GM23338 (cell line): ENCODE results near the gene HECTD3. TPM values are rescaled to one million over a fixed set of nuclear protein-coding genes. Genes with fewer than 3 reads are reported as not detected.
"Not testable (repeated sequence)": the region's sequence is repeated elsewhere in the genome, so short reads cannot be mapped to it uniquely, and the experiment has no call there.

Experiments
- ATAC-seq: fragments of 200-7000 bp; cut with Tn5 transposase; 3 replicates; pipeline ENCODE4 v1.9.1; 2020
- DNase-seq: peaks from one replicate; pipeline ENCODE4 v3.0.0-alpha.2; 2015; ENCODE audit warnings: low spot score
- H2AFZ ChIP-seq: fragments of 200-600 bp; sonication (generic); 2 replicates; pipeline ENCODE4 v1.8.0; 2016; ENCODE audit warnings: antibody characterized with exemption, mild to moderate bottlenecking, moderate library complexity
- H3F3A ChIP-seq: fragments of 200-600 bp; sonication (generic); replicated peaks from 2 replicates; pipeline ENCODE4 v1.8.0; 2017; ENCODE audit warnings: antibody characterized with exemption, mixed run types, low read depth
- H3K27ac ChIP-seq: fragments of 200-600 bp; sonication (generic); 2 replicates; pipeline ENCODE4 v1.6.1; 2016; ENCODE audit warnings: low read depth
- H3K27me3 ChIP-seq: fragments of 200-600 bp; sonication (generic); 2 replicates; pipeline ENCODE4 v1.8.0; 2016; ENCODE audit warnings: mild to moderate bottlenecking, mixed run types, moderate library complexity; ENCODE audit not compliant: insufficient read depth
- H3K36me3 ChIP-seq: fragments of 200-600 bp; sonication (generic); 2 replicates; pipeline ENCODE4 v1.8.0; 2016; ENCODE audit warnings: mild to moderate bottlenecking; ENCODE audit not compliant: insufficient read depth
- H3K4me1 ChIP-seq: fragments of 200-600 bp; sonication (generic); 2 replicates; pipeline ENCODE4 v1.8.0; 2016; ENCODE audit warnings: mild to moderate bottlenecking, moderate library complexity; ENCODE audit not compliant: insufficient read depth
- H3K4me2 ChIP-seq: fragments of 200-600 bp; sonication (generic); 2 replicates; pipeline ENCODE4 v1.7.1; 2017; ENCODE audit warnings: mixed run types
- H3K4me3 ChIP-seq: fragments of 200-600 bp; sonication (generic); 2 replicates; pipeline ENCODE4 v1.6.1; 2016; ENCODE audit warnings: mixed run types
- H3K79me2 ChIP-seq: fragments of 200-600 bp; sonication (generic); replicated peaks from 2 replicates; pipeline ENCODE4 v1.8.0; 2017; ENCODE audit warnings: mild to moderate bottlenecking; ENCODE audit not compliant: insufficient read depth
- H3K9me2 ChIP-seq: fragments of 200-600 bp; sonication (generic); 2 replicates; pipeline ENCODE4 v1.8.0; 2017; ENCODE audit not compliant: insufficient read depth
- H4K20me1 ChIP-seq: fragments of 200-600 bp; sonication (generic); replicated peaks from 2 replicates; pipeline ENCODE4 v1.8.0; 2017; ENCODE audit warnings: mild to moderate bottlenecking; ENCODE audit not compliant: insufficient read depth
- H3K27ac Mint-ChIP-seq: 2 replicates; pipeline ENCODE4 v1.8.0; 2020; ENCODE audit warnings: inconsistent platforms, mild to moderate bottlenecking, moderate library complexity, mixed read lengths
- H3K27me3 Mint-ChIP-seq: 3 replicates; pipeline ENCODE4 v1.8.0; 2022; ENCODE audit warnings: low read depth, mild to moderate bottlenecking, moderate library complexity, mixed read lengths, inconsistent platforms; ENCODE audit not compliant: insufficient read depth, poor library complexity
- H3K36me3 Mint-ChIP-seq: 3 replicates; pipeline ENCODE4 v1.8.0; 2021; ENCODE audit warnings: low read depth, mild to moderate bottlenecking, inconsistent platforms, moderate library complexity, mixed read lengths
- H3K4me1 Mint-ChIP-seq: 3 replicates; pipeline ENCODE4 v1.8.0; 2020; ENCODE audit warnings: mild to moderate bottlenecking, inconsistent platforms, mixed read lengths
- H3K4me3 Mint-ChIP-seq: 3 replicates; pipeline ENCODE4 v1.8.0; 2021; ENCODE audit warnings: moderate library complexity, mild to moderate bottlenecking, inconsistent platforms, mixed read lengths
- H3K9me3 Mint-ChIP-seq: 3 replicates; pipeline ENCODE4 v1.8.0; 2020; ENCODE audit warnings: moderate library complexity, mild to moderate bottlenecking, inconsistent platforms, mixed read lengths
- EZH2 ChIP-seq: fragments of 200-600 bp; sonication (generic); IDR thresholded peaks from one replicate; pipeline ENCODE4 v1.8.0; 2017; ENCODE audit warnings: antibody characterized with exemption, mild to moderate bottlenecking, low read depth; ENCODE audit not compliant: unreplicated experiment
- POLR2AphosphoS5 ChIP-seq: IDR thresholded peaks from 2 replicates; pipeline ENCODE4 v1.6.1; 2016; ENCODE audit warnings: antibody characterized with exemption, low read depth
- REST ChIP-seq: IDR thresholded peaks from one replicate; pipeline ENCODE4 v1.6.1; 2018; ENCODE audit warnings: antibody characterized with exemption; ENCODE audit not compliant: unreplicated experiment
- STAT1 ChIP-seq: IDR thresholded peaks from one replicate; pipeline ENCODE4 v1.6.1; 2016; ENCODE audit warnings: antibody characterized with exemption; ENCODE audit not compliant: unreplicated experiment
- ZNF114 ChIP-seq: fragments of 250-450 bp; sonication (Bioruptor Pico); IDR thresholded peaks from 2 replicates; pipeline ENCODE4 v1.5.0; 2020; ENCODE audit warnings: mild to moderate bottlenecking, moderate library complexity
- polyA plus RNA-seq: library from polyadenylated mRNA; unstranded; fragments of >200 nt; fragmentation: Nextera tagmentation; extraction: Ambion mirVana; gene quantifications from 2 replicates; pipeline ENCODE4 v1.2.1, GENCODE V29; 2016
- total RNA-seq: library from RNA; depleted of rRNA; stranded (reverse); fragments of >200 nt; shearing (Covaris generic); gene quantifications from 2 replicates; pipeline ENCODE4 v1.2.3, GENCODE V29; 2014
- TF ChIP-seq, protein P1 (sequence below): fragments of 250-450 bp; sonication (Bioruptor Pico); IDR thresholded peaks from 2 replicates; pipeline ENCODE4 v1.5.0; 2020; ENCODE audit warnings: mild to moderate bottlenecking, moderate library complexity
- TF ChIP-seq, protein P2 (sequence below), 2 experiments: fragments of 200-600 bp in 1 of 2; sonication (generic) in 1 of 2; conservative IDR thresholded peaks; 2 replicates each; pipeline versions ENCODE4 v1.5.1 to v1.6.1; 2016 to 2017; ENCODE audit warnings: antibody characterized with exemption in 2 of 2, low read depth in 2 of 2, mild to moderate bottlenecking in 2 of 2, moderate library complexity in 1 of 2

HECTD3 gene
- total and polyA plus RNA-seq, 2 experiments from 2014 or later: 13.1 to 31.4 TPM

GRCh38 chr1:44985747-44986359 lies 25.3 kb downstream of the HECTD3 start:
- Histone ChIP-seq H3F3A (no peaks in the 10 kb centered on the region), H3K4me2 (peak overlapping the region; percentile 90), H4K20me1 (no peaks in the 10 kb centered on the region), H3K27me3 (no peaks in the 10 kb centered on the region), H3K79me2 (peaks cover 13% of the 10 kb centered on the region), H3K4me1 (no peaks in the 10 kb centered on the region), H3K9me2 (no peaks in the 10 kb centered on the region), H2AFZ (peak overlapping the region; percentile 94), H3K27ac (no peak overlapping the region), H3K36me3 (no peaks in the 10 kb centered on the region; the same call in 1 of the 2 replicates), H3K4me3 (peak overlapping the region; percentile 96)
- no peak for DNase-seq
- Mint-ChIP-seq H3K4me3 (peak overlapping the region; percentile 100), H3K27me3 (peaks cover 5% of the 10 kb centered on the region), H3K4me1 (peaks cover 3% of the 10 kb centered on the region; the same call in 2 of the 3 replicates), H3K27ac (no peak overlapping the region; the same call in 1 of the 2 replicates), H3K9me3 (peaks cover 5% of the 10 kb centered on the region; the same call in 2 of the 3 replicates), H3K36me3 (peaks cover 3% of the 10 kb centered on the region; the same call in 1 of the 3 replicates)
- TF ChIP-seq REST: no peak
- TF ChIP-seq STAT1: no peak
- no peak for TF ChIP-seq ZNF114 (CRISPR knock-in tag)
- TF ChIP-seq, protein P1, sequence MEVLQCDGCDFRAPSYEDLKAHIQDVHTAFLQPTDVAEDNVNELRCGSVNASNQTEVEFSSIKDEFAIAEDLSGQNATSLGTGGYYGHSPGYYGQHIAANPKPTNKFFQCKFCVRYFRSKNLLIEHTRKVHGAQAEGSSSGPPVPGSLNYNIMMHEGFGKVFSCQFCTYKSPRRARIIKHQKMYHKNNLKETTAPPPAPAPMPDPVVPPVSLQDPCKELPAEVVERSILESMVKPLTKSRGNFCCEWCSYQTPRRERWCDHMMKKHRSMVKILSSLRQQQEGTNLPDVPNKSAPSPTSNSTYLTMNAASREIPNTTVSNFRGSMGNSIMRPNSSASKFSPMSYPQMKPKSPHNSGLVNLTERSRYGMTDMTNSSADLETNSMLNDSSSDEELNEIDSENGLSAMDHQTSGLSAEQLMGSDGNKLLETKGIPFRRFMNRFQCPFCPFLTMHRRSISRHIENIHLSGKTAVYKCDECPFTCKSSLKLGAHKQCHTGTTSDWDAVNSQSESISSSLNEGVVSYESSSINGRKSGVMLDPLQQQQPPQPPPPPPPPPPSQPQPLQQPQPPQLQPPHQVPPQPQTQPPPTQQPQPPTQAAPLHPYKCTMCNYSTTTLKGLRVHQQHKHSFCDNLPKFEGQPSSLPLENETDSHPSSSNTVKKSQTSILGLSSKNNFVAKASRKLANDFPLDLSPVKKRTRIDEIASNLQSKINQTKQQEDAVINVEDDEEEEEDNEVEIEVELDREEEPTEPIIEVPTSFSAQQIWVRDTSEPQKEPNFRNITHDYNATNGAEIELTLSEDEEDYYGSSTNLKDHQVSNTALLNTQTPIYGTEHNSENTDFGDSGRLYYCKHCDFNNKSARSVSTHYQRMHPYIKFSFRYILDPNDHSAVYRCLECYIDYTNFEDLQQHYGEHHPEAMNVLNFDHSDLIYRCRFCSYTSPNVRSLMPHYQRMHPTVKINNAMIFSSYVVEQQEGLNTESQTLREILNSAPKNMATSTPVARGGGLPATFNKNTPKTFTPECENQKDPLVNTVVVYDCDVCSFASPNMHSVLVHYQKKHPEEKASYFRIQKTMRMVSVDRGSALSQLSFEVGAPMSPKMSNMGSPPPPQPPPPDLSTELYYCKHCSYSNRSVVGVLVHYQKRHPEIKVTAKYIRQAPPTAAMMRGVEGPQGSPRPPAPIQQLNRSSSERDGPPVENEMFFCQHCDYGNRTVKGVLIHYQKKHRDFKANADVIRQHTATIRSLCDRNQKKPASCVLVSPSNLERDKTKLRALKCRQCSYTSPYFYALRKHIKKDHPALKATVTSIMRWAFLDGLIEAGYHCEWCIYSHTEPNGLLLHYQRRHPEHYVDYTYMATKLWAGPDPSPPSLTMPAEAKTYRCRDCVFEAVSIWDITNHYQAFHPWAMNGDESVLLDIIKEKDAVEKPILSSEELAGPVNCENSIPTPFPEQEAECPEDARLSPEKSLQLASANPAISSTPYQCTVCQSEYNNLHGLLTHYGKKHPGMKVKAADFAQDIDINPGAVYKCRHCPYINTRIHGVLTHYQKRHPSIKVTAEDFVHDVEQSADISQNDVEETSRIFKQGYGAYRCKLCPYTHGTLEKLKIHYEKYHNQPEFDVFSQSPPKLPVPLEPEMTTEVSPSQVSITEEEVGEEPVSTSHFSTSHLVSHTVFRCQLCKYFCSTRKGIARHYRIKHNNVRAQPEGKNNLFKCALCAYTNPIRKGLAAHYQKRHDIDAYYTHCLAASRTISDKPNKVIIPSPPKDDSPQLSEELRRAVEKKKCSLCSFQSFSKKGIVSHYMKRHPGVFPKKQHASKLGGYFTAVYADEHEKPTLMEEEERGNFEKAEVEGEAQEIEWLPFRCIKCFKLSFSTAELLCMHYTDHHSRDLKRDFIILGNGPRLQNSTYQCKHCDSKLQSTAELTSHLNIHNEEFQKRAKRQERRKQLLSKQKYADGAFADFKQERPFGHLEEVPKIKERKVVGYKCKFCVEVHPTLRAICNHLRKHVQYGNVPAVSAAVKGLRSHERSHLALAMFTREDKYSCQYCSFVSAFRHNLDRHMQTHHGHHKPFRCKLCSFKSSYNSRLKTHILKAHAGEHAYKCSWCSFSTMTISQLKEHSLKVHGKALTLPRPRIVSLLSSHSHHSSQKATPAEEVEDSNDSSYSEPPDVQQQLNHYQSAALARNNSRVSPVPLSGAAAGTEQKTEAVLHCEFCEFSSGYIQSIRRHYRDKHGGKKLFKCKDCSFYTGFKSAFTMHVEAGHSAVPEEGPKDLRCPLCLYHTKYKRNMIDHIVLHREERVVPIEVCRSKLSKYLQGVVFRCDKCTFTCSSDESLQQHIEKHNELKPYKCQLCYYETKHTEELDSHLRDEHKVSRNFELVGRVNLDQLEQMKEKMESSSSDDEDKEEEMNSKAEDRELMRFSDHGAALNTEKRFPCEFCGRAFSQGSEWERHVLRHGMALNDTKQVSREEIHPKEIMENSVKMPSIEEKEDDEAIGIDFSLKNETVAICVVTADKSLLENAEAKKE (CRISPR knock-in tag): no peak
- TF ChIP-seq EZH2: no peak
- TF ChIP-seq, protein P2, sequence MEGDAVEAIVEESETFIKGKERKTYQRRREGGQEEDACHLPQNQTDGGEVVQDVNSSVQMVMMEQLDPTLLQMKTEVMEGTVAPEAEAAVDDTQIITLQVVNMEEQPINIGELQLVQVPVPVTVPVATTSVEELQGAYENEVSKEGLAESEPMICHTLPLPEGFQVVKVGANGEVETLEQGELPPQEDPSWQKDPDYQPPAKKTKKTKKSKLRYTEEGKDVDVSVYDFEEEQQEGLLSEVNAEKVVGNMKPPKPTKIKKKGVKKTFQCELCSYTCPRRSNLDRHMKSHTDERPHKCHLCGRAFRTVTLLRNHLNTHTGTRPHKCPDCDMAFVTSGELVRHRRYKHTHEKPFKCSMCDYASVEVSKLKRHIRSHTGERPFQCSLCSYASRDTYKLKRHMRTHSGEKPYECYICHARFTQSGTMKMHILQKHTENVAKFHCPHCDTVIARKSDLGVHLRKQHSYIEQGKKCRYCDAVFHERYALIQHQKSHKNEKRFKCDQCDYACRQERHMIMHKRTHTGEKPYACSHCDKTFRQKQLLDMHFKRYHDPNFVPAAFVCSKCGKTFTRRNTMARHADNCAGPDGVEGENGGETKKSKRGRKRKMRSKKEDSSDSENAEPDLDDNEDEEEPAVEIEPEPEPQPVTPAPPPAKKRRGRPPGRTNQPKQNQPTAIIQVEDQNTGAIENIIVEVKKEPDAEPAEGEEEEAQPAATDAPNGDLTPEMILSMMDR (conservative IDR thresholded peaks at IDR 0.05; ENCODE audit: low read depth in 2 of 2): no peak
- TF ChIP-seq POLR2AphosphoS5: no peak
- ATAC-seq: no peak; the same call in 2 of the 3 replicates

DNA sequence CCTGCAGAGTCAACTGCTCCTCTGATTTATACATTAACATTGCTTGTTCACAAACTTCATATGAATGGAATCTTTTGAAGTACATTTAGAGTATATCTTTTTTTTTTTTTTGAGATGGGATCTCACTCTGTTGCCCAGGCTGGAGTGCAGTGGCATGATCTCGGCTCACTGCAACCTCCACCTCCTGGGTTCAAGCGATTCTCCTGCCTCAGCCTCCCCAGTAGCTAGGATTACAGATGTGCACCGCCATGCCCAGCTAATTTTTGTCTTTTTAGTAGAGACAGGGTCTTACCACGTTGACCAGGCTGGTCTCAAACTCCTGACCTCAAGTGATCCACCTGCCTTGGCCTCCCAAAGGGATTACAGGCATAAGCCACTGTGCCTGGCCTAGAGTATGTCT lies 33.8 kb downstream of the HECTD3 start:
- not testable (repeated sequence) for H3K27me3 Mint-ChIP-seq, H3K4me3 Mint-ChIP-seq, ATAC-seq, H3K4me1 ChIP-seq, H3K36me3 ChIP-seq, H3K4me2 ChIP-seq, H3F3A ChIP-seq, H2AFZ ChIP-seq, H4K20me1 ChIP-seq, H3K4me1 Mint-ChIP-seq, H3K9me2 ChIP-seq, DNase-seq, H3K27ac Mint-ChIP-seq, H3K27ac ChIP-seq, H3K4me3 ChIP-seq, H3K79me2 ChIP-seq, H3K9me3 Mint-ChIP-seq, H3K27me3 ChIP-seq
- peaks cover 46% of the 10 kb centered on the region for H3K36me3 Mint-ChIP-seq
